Endothelial cell of umbilical vein (primary cell): ENCODE data around the gene EYS. TPM values are rescaled to one million over a fixed set of nuclear protein-coding genes. Genes with fewer than 3 reads are reported as not detected.
"Not testable (repeated sequence)": the region's sequence is repeated elsewhere in the genome, so short reads cannot be mapped to it uniquely, and the experiment has no call there.

Source experiments
- BruUV-seq: library from RNA; stranded (reverse); fragments of 400-500 nt; replicated peaks from 2 replicates; lab custom pipeline; 2021; lab: Mats Ljungman, UMichigan
- CTCF ChIA-PET: fragments of 300-600, 350-600 bp; sonication (Branson Sonifier 250); formaldehyde crosslinking; loops from one replicate; lab custom pipeline; 2021; ENCODE audit warnings: antibody characterized with exemption, inconsistent platforms; lab: Charles Lee
- POLR2A ChIA-PET: fragments of 300-600, 350-600 bp; sonication (Branson Sonifier 250); formaldehyde crosslinking; loops from one replicate; lab custom pipeline; 2021; ENCODE audit warnings: antibody characterized with exemption, inconsistent platforms; lab: Charles Lee
- DNase-seq: peaks from one replicate; pipeline ENCODE4 v3.0.0-alpha.2; 2011; ENCODE audit warnings: low read depth, low spot score
- FAIRE-seq: peaks from 2 replicates; lab custom pipeline; 2011; peaks lifted over from hg19 to GRCh38; lab: Jason Lieb, UNC
- H2AFZ ChIP-seq: 2 replicates; pipeline ENCODE4 v1.6.0; 2012; ENCODE audit warnings: low read depth, low read length, control low read depth, inconsistent platforms
- H3K27ac ChIP-seq: 2 replicates; pipeline ENCODE4 v1.5.1; 2011; ENCODE audit warnings: low read depth, mild to moderate bottlenecking, control low read depth, low read length, moderate library complexity; ENCODE audit not compliant: insufficient read depth
- H3K27me3 ChIP-seq, 2 experiments: 2 replicates each; pipeline versions ENCODE4 v1.6.0 to v1.6.1; 2011; ENCODE audit warnings: low read length in 2 of 2, mixed read lengths in 1 of 2; ENCODE audit not compliant: control insufficient read depth in 2 of 2, insufficient read depth in 2 of 2
- H3K36me3 ChIP-seq, 2 experiments: 2 replicates in 1 of 2; 3 replicates in 1 of 2; pipeline ENCODE4 v1.5.1; 2011; ENCODE audit warnings: low read length in 2 of 2, mild to moderate bottlenecking in 1 of 2, moderate library complexity in 1 of 2; ENCODE audit not compliant: control insufficient read depth in 2 of 2, insufficient read depth in 2 of 2; ENCODE audit errors: extremely low read depth in 1 of 2
- H3K4me1 ChIP-seq: 3 replicates; pipeline ENCODE4 v1.5.1; 2011; ENCODE audit warnings: mild to moderate bottlenecking, low read length; ENCODE audit not compliant: control insufficient read depth, insufficient read depth; ENCODE audit errors: extremely low read depth
- H3K4me2 ChIP-seq: 2 replicates; pipeline ENCODE4 v1.6.1; 2011; ENCODE audit warnings: low read length, control low read depth, mixed read lengths; ENCODE audit not compliant: insufficient read depth
- H3K4me3 ChIP-seq, 3 experiments: fragments of 200-600 bp in 1 of 3; sonication (generic), shearing (Covaris generic) in 1 of 3; replicated peaks in 1 of 3; 2 replicates each; pipeline ENCODE4 v1.5.1; 2011 to 2016; ENCODE audit warnings: control low read depth in 3 of 3, low read length in 3 of 3, mild to moderate bottlenecking in 2 of 3, inconsistent platforms in 1 of 3, low read depth in 1 of 3, moderate library complexity in 1 of 3; ENCODE audit not compliant: insufficient read depth in 1 of 3
- H3K79me2 ChIP-seq: 2 replicates; pipeline ENCODE4 v1.6.0; 2012; ENCODE audit warnings: low read length, inconsistent platforms; ENCODE audit not compliant: control insufficient read depth, insufficient read depth
- H3K9ac ChIP-seq: replicated peaks from 2 replicates; pipeline ENCODE3; 2011; ENCODE audit warnings: low read length, control low read depth; ENCODE audit not compliant: insufficient read depth; ENCODE audit errors: extremely low read depth
- H3K9me1 ChIP-seq: replicated peaks from 3 replicates; pipeline ENCODE4 v1.6.0; 2011; ENCODE audit warnings: mild to moderate bottlenecking, low read length; ENCODE audit not compliant: control insufficient read depth, insufficient read depth; ENCODE audit errors: extremely low read depth
- H3K9me3 ChIP-seq: replicated peaks from 2 replicates; pipeline ENCODE4 v1.5.1; 2012; ENCODE audit warnings: low read length, inconsistent platforms; ENCODE audit not compliant: control insufficient read depth, insufficient read depth
- H4K20me1 ChIP-seq: replicated peaks from 2 replicates; pipeline ENCODE3; 2011; ENCODE audit warnings: mild to moderate bottlenecking, low read length; ENCODE audit not compliant: control insufficient read depth, insufficient read depth; ENCODE audit errors: extremely low read depth
- EZH2 ChIP-seq: IDR thresholded peaks from 2 replicates; pipeline ENCODE4 v1.6.1; 2012; ENCODE audit warnings: borderline replicate concordance, low read depth, mild to moderate bottlenecking, moderate library complexity, low read length, inconsistent platforms; ENCODE audit not compliant: severe bottlenecking
- FOS ChIP-seq: IDR thresholded peaks from 2 replicates; pipeline ENCODE4 v1.6.1; 2011; ENCODE audit warnings: mild to moderate bottlenecking, low read length, moderate library complexity, borderline replicate concordance; ENCODE audit not compliant: insufficient read depth
- GATA2 ChIP-seq: IDR thresholded peaks from 2 replicates; pipeline ENCODE4 v1.7.0; 2011; ENCODE audit warnings: low read depth, mild to moderate bottlenecking, moderate library complexity, mixed read lengths, low read length; ENCODE audit not compliant: insufficient read length, insufficient read depth
- MYC ChIP-seq: IDR thresholded peaks from one replicate; pipeline ENCODE4 v1.6.1; 2011; ENCODE audit warnings: mild to moderate bottlenecking, low read depth, low read length
- POLR2A ChIP-seq: IDR thresholded peaks from 2 replicates; pipeline ENCODE4 v1.6.1; 2012; ENCODE audit warnings: low read depth, mild to moderate bottlenecking, control low read depth, low read length
- POLR2AphosphoS5 ChIP-seq: IDR thresholded peaks from 2 replicates; pipeline ENCODE4 v1.6.1; 2012; ENCODE audit warnings: low read depth, mild to moderate bottlenecking, control low read depth, low read length, moderate library complexity; ENCODE audit not compliant: insufficient read depth
- dilution Hi-C: fragments of 300-500 bp; cut with MboI; formaldehyde crosslinking; loops from one replicate; pipeline ENCODE4 v1.15.0; 2019; ENCODE audit warnings: low sequenced_read_pairs; ENCODE audit not compliant: extremely low pct_ligation_motif_present
- intact Hi-C: fragments of 100-400 bp; cut with micrococcal nuclease; formaldehyde crosslinking; loops from one replicate; pipeline ENCODE4 v1.10.0; 2022
- polyA plus RNA-seq, 4 experiments: library from polyadenylated mRNA; depleted of rRNA in 3 of 4; stranded (reverse) in 3 of 4; unstranded in 1 of 4; fragments of >200 nt; gene quantifications; 2 replicates each; pipeline versions ENCODE4 v1.2.1 to v1.2.3, GENCODE V29; 2011 to 2012; ENCODE audit warnings: missing spikeins in 1 of 4
- total RNA-seq: library from RNA; stranded (reverse); gene quantifications from 2 replicates; pipeline ENCODE4 v1.2.3, GENCODE V29; 2021
- TF ChIP-seq, protein P1 (sequence below), 2 donors: IDR thresholded peaks; 1 replicate in 1 of 2; 2 replicates in 1 of 2; pipeline ENCODE4 v1.5.1; 2011; ENCODE audit warnings: low read length in 2 of 2, mild to moderate bottlenecking in 2 of 2, moderate library complexity in 2 of 2, control low read depth in 1 of 2, inconsistent platforms in 1 of 2, low read depth in 1 of 2; ENCODE audit not compliant: insufficient read depth in 1 of 2; ENCODE audit errors: extremely low read depth in 1 of 2
- TF ChIP-seq, protein P2 (sequence below): IDR thresholded peaks from 2 replicates; pipeline ENCODE4 v1.6.1; 2011; ENCODE audit not compliant: insufficient read depth, insufficient read length

Gene EYS
- total and polyA plus RNA-seq, 2 donors (not counting 3 experiments of a cell fraction or from before 2014, with no cell fraction given), result 0.01 to 0.27 TPM

DNA sequence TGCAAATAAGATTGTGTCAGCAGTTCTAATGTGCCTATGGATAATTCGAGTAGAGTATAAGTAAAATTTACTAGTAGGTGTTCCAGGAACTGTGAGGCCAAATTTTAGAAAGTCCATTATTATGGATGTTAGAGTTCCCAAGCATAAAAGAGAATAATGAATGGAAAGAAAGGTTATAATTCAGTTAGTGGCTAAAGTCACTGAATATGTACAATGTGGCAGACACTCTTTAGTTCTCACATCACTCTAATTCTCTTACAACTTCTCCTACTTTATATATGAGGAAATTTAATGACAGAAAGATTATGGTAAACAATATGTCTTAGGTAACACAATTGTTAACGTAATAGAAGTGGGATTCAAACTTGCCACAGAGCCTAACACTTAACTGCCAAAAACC, 75.3 kb downstream of the EYS start:
- Histone ChIP-seq H4K20me1 (no peaks in the 10 kb centered on the region), H3K36me3 (no peaks in the 10 kb centered on the region), H3K4me1 (no peaks in the 10 kb centered on the region), H3K27ac (no peak overlapping the region), H3K4me3 (no peak overlapping the region), H3K79me2 (no peaks in the 10 kb centered on the region), H3K9me3 (no peaks in the 10 kb centered on the region), H3K9ac (no peak overlapping the region), H2AFZ (no peak overlapping the region), H3K9me1 (no peaks in the 10 kb centered on the region), H3K27me3 (no peaks in the 10 kb centered on the region), H3K4me2 (no peak overlapping the region)
- FAIRE-seq, result no peak
- ChIA-PET CTCF (no interaction called here), POLR2A (no interaction called here)
- BruUV-seq, result no TSS peak
- dilution Hi-C loops (no loop called here), intact Hi-C loops (no loop called here)
- TF ChIP-seq FOS (no peak), EZH2 (no peak), POLR2AphosphoS5 (no peak), GATA2 (no peak), POLR2A (no peak), MYC (no peak)
- TF ChIP-seq, protein P1, sequence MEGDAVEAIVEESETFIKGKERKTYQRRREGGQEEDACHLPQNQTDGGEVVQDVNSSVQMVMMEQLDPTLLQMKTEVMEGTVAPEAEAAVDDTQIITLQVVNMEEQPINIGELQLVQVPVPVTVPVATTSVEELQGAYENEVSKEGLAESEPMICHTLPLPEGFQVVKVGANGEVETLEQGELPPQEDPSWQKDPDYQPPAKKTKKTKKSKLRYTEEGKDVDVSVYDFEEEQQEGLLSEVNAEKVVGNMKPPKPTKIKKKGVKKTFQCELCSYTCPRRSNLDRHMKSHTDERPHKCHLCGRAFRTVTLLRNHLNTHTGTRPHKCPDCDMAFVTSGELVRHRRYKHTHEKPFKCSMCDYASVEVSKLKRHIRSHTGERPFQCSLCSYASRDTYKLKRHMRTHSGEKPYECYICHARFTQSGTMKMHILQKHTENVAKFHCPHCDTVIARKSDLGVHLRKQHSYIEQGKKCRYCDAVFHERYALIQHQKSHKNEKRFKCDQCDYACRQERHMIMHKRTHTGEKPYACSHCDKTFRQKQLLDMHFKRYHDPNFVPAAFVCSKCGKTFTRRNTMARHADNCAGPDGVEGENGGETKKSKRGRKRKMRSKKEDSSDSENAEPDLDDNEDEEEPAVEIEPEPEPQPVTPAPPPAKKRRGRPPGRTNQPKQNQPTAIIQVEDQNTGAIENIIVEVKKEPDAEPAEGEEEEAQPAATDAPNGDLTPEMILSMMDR (IDR thresholded peaks at IDR 0.05; ENCODE audit: extremely low read depth in 1 of 2, insufficient read depth in 1 of 2, low read depth in 1 of 2, low read length in 2 of 2), result no peak
- TF ChIP-seq, protein P2, sequence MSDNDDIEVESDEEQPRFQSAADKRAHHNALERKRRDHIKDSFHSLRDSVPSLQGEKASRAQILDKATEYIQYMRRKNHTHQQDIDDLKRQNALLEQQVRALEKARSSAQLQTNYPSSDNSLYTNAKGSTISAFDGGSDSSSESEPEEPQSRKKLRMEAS, result no peak
- no peak for DNase-seq

DNA sequence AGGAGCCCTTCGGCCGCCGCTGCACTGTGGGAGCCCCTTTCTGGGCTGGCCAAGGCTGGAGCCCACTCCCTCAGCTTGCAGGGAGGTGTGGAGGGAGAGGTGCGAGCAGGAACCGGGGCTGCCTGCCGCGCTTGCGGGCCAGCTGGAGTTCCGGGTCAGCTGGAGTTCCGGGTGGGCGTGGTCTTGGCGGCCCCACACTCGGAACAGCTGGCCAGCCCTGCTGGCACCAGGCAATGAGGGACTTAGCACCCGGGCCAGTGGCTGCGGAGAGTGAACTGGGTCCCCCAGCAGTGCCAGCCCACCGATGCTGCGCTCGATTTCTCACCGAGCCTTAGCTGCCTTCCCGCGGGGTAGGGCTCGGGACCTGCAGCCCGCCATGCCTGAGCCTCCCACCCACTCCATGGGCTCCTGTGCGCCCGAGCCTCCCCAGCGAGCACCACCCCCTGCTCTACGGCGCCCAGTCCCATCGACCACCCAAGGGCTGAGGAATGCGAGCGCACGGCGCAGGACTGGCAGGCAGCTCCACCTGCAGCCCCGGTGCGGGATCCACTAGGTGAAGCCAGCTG, 79.5 kb downstream of the EYS start:
- H3K9me3 ChIP-seq, DNase-seq, H3K9me1 ChIP-seq, POLR2A ChIA-PET, dilution Hi-C loops, H3K79me2 ChIP-seq, H3K4me3 ChIP-seq, H3K27me3 ChIP-seq, H3K9ac ChIP-seq, intact Hi-C loops, H4K20me1 ChIP-seq, BruUV-seq, CTCF ChIA-PET, FAIRE-seq, H2AFZ ChIP-seq, H3K4me1 ChIP-seq, H3K36me3 ChIP-seq, H3K4me2 ChIP-seq, H3K27ac ChIP-seq: not testable (repeated sequence)
